GM20000 (cell line): ENCODE results near the gene CHPT1.
"Not testable (repeated sequence)": the region's sequence is repeated elsewhere in the genome, so short reads cannot be mapped to it uniquely, and the experiment has no call there.

Experiments used
- DNase-seq: peaks from one replicate; pipeline ENCODE4 v3.0.0; 2012; ENCODE audit warnings: low spot score
- CTCF ChIP-seq: IDR thresholded peaks from 2 replicates; pipeline ENCODE4 v1.5.1; 2012; ENCODE audit warnings: mild to moderate bottlenecking, control low read depth; ENCODE audit errors: extremely low read depth, missing control alignments

The CHPT1 gene

GRCh38 chr12:101729842-101730241 lies 32.4 kb downstream of the CHPT1 start:
- no peak for TF ChIP-seq CTCF
- no peak for DNase-seq

GRCh38 chr12:101732318-101732717 lies 34.9 kb downstream of the CHPT1 start:
- no peak for DNase-seq
- TF ChIP-seq CTCF = no peak

GRCh38 chr12:101733166-101733565 lies 35.7 kb downstream of the CHPT1 start:
- no peak for DNase-seq
- TF ChIP-seq CTCF = no peak

GRCh38 chr12:101734482-101734881 lies 37.0 kb downstream of the CHPT1 start:
- DNase-seq = not testable (repeated sequence)

- DNase-seq = no peak
- no peak for TF ChIP-seq CTCF
These were observed 40.0 kb downstream of the CHPT1 start for GRCh38 chr12:101737476-101737875.

- DNase-seq = no peak
- no peak for TF ChIP-seq CTCF
These were observed 41.7 kb downstream of the CHPT1 start, which contains the start of gene SYCP3 for GRCh38 chr12:101738920-101739665. Gene SYCP3 (minus strand): TSS chr12:101739462. CDS start chr12:101737935, 1,527 bp downstream.

- no peak for TF ChIP-seq CTCF
- no peak for DNase-seq
These were observed 43.1 kb downstream of the CHPT1 start for GRCh38 chr12:101740566-101740965.

- DNase-seq = no peak
- no peak for TF ChIP-seq CTCF
These were observed 43.5 kb downstream of the CHPT1 start for GRCh38 chr12:101740980-101741379.
